ENCODE results near the gene TTC7B. TPM values are rescaled to one million over a fixed set of nuclear protein-coding genes. Genes with fewer than 3 reads are reported as not detected.

The TTC7B gene
- total RNA-seq, 1 donor from 2014 or later: 40.3 TPM

DNA sequence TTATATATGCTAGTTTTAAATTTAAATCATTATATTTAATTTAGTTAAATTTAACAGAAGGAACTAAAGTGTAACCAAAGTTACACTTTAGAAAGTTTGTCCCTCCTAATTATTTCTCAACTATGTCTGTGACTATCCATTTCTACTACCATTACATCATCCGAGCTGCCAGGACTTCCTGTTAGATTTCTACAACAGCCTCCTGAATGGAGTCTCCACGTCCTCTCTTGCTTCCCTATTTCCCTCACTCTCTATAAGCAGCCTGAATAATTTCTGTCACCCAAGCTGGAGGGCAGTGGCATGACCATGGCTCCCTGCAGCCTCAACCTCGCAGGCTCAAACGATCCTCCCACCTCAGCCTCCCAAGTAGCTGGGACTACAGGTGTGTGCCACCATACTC, 84.1 kb downstream of the TTC7B start:
- Mint-ChIP-seq H3K27me3 (ENCODE audit: low read depth) (no peaks in the 10 kb centered on the region), H3K27ac (ENCODE audit: unreplicated experiment) (no peak overlapping the region), H3K9me3 (ENCODE audit: low read depth) (no peaks in the 10 kb centered on the region), H3K36me3 (ENCODE audit: low read depth) (no peaks in the 10 kb centered on the region), H3K4me1 (ENCODE audit: low read depth) (peaks cover 10% of the 10 kb centered on the region), H3K4me3 (ENCODE audit: unreplicated experiment) (no peak overlapping the region)
- no peak for DNase-seq (ENCODE audit: low spot score)
- TF ChIP-seq, protein P1, sequence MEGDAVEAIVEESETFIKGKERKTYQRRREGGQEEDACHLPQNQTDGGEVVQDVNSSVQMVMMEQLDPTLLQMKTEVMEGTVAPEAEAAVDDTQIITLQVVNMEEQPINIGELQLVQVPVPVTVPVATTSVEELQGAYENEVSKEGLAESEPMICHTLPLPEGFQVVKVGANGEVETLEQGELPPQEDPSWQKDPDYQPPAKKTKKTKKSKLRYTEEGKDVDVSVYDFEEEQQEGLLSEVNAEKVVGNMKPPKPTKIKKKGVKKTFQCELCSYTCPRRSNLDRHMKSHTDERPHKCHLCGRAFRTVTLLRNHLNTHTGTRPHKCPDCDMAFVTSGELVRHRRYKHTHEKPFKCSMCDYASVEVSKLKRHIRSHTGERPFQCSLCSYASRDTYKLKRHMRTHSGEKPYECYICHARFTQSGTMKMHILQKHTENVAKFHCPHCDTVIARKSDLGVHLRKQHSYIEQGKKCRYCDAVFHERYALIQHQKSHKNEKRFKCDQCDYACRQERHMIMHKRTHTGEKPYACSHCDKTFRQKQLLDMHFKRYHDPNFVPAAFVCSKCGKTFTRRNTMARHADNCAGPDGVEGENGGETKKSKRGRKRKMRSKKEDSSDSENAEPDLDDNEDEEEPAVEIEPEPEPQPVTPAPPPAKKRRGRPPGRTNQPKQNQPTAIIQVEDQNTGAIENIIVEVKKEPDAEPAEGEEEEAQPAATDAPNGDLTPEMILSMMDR (IDR thresholded peaks at IDR 0.05): no peak

DNA sequence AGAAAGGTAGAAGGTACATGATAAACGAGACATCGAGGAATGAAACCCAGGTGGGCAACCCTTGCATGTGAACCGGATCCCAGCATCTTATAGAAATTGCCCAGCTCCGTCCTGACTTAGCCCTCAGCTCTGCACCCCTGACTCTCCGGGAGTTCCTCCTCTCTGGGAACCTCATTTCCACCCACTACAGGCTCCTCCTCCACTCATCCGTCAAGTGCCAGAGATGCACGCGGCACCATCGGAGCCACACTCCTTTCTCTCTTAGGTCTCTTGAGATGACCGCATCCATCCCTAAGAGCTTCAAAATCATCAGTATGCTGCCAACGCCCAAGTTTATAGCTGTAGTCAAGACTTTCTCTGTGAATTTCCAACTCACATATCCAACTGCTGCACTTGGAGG, 84.7 kb downstream of the TTC7B start:
- no peak for DNase-seq (ENCODE audit: low spot score)
- TF ChIP-seq, protein P1 (IDR thresholded peaks at IDR 0.05): no peak
- H3K27ac Mint-ChIP-seq (ENCODE audit: unreplicated experiment): peak overlapping the region; percentile 6
- H3K4me3 Mint-ChIP-seq (ENCODE audit: unreplicated experiment): no peak overlapping the region
- no peaks in the 10 kb centered on the region for H3K27me3 Mint-ChIP-seq (ENCODE audit: low read depth)
- no peaks in the 10 kb centered on the region for H3K36me3 Mint-ChIP-seq (ENCODE audit: low read depth)
- peaks cover 15% of the 10 kb centered on the region for H3K4me1 Mint-ChIP-seq (ENCODE audit: low read depth)
- no peaks in the 10 kb centered on the region for H3K9me3 Mint-ChIP-seq (ENCODE audit: low read depth)

GRCh38 chr14:90730206-90730766, 85.9 kb downstream of the TTC7B start:
- TF ChIP-seq, protein P1 (IDR thresholded peaks at IDR 0.05): no peak
- Mint-ChIP-seq H3K27me3 (ENCODE audit: low read depth) (no peaks in the 10 kb centered on the region), H3K27ac (ENCODE audit: unreplicated experiment) (no peak overlapping the region), H3K4me3 (ENCODE audit: unreplicated experiment) (no peak overlapping the region), H3K36me3 (ENCODE audit: low read depth) (peaks cover 1% of the 10 kb centered on the region), H3K9me3 (ENCODE audit: low read depth) (no peaks in the 10 kb centered on the region), H3K4me1 (ENCODE audit: low read depth) (peaks cover 18% of the 10 kb centered on the region)
- no peak for DNase-seq (ENCODE audit: low spot score)

DNA sequence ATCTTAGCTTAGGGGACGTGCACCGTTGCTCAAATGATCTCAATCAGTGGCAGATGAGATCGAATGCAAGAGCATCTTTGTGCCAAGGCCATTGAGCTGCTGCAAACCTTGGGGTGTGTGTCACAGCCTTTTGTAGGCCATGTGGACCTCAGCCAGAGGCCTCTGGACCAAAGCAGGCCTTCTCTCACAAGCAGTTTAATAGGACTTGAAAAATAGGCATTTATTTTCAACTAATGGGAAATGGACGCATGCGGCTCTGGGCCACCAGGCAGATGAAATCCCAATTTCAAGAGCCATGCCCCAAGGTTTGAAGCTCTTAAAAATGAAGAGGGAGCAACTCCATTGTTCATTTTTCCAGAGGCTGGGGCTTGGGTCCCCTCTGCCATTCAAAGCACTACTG, 87.3 kb downstream of the TTC7B start:
- H3K4me3 Mint-ChIP-seq (ENCODE audit: unreplicated experiment): no peak overlapping the region
- TF ChIP-seq, protein P1 (IDR thresholded peaks at IDR 0.05): no peak
- peaks cover 1% of the 10 kb centered on the region for H3K36me3 Mint-ChIP-seq (ENCODE audit: low read depth)
- no peaks in the 10 kb centered on the region for H3K27me3 Mint-ChIP-seq (ENCODE audit: low read depth)
- H3K4me1 Mint-ChIP-seq (ENCODE audit: low read depth): peaks cover 18% of the 10 kb centered on the region
- H3K9me3 Mint-ChIP-seq (ENCODE audit: low read depth): no peaks in the 10 kb centered on the region
- no peak for DNase-seq (ENCODE audit: low spot score)
- H3K27ac Mint-ChIP-seq (ENCODE audit: unreplicated experiment): no peak overlapping the region

GRCh38 chr14:90727082-90727481, 89.1 kb downstream of the TTC7B start:
- TF ChIP-seq, protein P1 (IDR thresholded peaks at IDR 0.05): no peak
- Mint-ChIP-seq H3K27me3 (ENCODE audit: low read depth) (no peaks in the 10 kb centered on the region), H3K4me1 (ENCODE audit: low read depth) (peaks cover 18% of the 10 kb centered on the region), H3K36me3 (ENCODE audit: low read depth) (peaks cover 1% of the 10 kb centered on the region), H3K9me3 (ENCODE audit: low read depth) (no peaks in the 10 kb centered on the region), H3K27ac (ENCODE audit: unreplicated experiment) (peak overlapping the region; percentile 71), H3K4me3 (ENCODE audit: unreplicated experiment) (no peak overlapping the region)
- DNase-seq (ENCODE audit: low spot score): no peak
